HG03064 (cell line): ENCODE results near the gene SLC26A1.

ENCODE experiments used
- ATAC-seq: cut with Tn5 transposase; IDR thresholded peaks from one replicate; pipeline ENCODE4 v1.9.1; 2021; ENCODE audit warnings: low read depth; ENCODE audit not compliant: unreplicated experiment

Gene SLC26A1

DNA sequence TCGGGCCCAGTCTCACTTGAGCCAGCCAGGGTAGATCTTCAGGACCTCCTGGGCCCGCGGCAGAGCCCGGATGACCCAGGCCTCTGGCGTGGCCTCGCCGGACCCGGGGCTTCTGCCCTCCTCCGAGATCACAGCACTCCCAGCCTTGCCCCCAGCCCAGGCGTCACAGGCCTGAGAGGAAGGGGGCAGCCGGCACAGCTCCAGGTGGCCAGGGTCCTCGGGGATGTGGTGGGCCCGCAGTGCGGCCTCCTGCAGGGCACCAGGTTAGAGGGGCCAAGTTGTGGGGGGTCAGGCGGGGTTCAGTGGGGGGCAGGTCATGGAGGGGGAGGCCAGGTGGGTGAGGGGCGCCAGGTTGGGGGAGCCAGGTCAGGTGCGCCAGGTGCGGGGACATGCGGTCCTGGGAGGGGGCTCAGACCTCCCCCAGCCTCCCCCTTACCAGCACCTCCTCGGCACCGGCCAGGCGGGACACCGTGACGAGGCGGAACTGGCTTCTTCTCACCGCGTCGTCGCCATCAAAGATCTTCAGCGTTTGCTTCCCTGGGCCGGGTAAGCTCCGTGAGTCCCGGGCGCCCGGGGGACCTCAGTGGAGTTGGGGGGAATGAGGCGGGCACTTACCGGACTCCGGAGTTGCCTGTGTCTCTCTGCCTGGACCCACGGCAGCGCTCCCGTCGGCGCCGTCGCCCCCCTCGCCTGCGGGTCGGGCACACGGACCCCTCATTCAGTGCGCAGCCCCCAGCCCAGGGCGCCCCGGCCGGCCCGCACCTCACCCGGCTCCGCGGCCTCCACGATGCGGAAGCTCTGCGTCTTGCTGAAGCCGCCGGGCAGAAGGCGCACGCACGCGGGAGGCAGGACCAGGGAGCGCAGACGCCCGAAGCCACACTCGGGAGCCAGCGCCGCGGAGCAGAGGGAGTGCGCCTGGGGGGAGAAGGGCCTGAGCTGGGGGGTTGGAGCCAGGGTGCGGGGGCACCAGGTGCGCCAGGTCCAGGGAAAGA, 25.8 kb downstream of the SLC26A1 start:
- no peak for ATAC-seq

DNA sequence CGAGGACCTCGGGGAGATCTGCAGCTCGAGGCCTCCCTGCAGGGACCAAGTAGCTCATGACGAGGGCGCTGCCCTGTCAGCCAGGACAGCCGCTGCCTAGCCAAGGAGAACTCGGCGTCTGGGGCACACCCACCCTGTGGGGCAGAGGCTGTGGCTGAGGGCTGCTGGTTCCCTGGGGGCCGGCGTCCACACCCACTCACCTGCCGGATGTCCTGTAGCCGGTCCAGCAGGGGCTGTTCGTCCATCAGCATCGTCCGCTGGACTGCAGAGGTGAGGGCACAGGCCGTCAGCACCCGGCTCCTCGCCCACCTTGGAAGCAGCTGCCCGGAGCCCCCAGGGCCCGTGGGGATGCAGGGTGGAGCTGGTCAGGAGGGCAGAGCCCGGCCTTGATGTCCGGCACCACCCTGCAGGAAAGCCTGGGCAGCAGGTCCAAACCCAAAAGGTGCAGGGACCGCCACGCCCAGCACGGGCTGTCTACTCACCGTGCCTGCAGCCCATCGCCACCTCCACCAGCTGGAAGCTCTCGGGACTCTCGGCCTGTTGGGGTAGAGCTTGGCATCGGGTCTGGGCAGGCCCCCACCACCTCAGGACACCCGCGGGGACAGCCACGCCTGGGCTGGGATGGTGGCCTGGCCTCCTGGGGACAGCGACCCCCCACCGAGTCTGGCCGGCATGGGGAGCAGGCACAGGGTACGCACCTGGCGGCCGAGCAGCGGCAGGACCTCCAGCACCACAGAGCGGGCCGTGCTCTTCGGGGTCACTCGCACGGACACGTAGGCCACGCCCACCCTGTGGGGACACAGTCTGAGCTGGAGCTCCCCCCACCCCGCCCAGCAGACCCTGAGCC, 26.7 kb downstream of the SLC26A1 start:
- ATAC-seq, result no peak

DNA sequence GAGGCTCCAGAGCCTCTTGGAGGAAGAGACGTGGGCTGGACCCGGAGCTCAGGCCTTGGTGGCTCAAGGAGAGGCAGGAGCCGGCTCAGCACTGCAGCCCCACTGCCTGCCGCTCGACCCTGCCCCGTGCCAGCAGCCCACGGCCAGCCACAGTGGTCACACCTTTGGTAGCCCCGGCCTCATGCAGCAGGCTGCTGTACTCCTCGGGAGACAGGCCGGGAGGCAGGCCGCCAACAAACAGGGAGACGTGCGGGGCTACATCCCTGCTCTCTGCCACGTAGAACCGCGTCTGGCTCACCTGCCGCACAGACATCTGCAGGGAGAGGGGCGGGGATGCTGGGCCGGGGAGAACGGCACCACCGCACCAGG, 27.5 kb downstream of the SLC26A1 start:
- no peak for ATAC-seq

DNA sequence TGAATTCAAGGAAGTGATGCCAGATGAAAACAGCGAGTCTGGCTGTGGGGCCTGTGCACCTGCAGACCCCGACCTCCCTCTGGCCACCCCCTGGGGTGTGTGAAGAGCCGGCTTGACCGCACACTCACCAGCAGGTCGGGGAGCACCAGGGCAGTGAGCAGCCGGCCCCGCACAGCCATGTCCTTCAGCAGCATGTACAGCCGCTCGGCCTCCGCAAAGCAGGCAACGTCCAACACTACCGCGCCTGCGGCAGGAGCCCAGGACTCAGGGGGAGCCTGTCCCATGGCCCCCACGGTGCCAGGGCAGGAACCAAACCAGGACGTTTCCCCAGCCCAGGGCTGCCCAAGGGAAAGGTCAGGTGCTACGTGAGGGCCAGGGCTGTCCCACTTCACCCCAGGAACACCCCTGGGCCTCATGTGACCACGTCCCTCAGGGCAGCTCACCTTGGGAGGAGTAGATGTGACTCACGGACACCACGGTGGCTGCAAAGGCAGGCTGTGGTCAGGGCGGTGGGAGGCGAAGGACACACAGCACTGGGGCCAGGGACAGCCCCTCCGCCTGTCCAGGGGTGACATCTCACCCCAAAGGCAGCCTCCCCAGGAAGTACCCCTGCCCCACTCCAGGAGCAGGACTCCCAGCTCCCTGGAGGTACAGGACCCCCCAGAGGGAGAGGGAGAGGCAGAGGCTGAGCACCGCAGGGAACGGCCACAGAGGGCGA, 28.0 kb downstream of the SLC26A1 start:
- ATAC-seq, result no peak

DNA sequence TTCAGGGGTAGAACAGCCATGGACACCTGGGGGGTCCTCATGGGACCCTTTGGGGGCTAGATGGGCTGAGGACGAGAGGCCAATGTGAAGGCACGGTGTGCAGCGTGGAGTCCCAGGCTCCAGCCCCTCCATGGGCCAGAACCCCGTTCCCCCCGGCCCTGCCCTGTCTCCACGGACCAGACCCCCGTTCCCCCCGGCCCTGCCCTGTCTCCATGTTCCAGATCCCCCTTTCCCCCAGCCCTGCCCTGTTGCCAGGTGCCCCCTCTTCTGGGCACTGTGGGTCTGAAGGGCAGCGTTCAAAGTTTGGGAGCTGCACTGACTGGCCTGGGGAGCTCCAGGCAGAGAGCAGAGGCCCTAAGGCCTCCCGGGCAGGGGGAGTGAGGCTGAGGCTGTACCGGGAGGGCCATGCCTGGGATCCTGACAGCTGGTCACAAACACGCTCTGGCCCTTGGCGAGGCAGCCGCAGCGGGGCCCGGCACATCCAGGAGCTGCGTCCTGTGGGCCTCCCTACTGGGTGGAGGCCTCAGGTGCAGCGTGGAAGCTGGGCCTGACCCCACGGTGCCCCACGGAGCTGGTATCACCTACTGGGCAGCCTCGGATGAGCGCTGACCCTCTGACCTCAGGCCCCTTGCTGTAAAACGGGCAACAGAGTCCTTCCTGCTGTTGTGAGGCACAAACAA, 28.7 kb downstream of the SLC26A1 start:
- no peak for ATAC-seq

DNA sequence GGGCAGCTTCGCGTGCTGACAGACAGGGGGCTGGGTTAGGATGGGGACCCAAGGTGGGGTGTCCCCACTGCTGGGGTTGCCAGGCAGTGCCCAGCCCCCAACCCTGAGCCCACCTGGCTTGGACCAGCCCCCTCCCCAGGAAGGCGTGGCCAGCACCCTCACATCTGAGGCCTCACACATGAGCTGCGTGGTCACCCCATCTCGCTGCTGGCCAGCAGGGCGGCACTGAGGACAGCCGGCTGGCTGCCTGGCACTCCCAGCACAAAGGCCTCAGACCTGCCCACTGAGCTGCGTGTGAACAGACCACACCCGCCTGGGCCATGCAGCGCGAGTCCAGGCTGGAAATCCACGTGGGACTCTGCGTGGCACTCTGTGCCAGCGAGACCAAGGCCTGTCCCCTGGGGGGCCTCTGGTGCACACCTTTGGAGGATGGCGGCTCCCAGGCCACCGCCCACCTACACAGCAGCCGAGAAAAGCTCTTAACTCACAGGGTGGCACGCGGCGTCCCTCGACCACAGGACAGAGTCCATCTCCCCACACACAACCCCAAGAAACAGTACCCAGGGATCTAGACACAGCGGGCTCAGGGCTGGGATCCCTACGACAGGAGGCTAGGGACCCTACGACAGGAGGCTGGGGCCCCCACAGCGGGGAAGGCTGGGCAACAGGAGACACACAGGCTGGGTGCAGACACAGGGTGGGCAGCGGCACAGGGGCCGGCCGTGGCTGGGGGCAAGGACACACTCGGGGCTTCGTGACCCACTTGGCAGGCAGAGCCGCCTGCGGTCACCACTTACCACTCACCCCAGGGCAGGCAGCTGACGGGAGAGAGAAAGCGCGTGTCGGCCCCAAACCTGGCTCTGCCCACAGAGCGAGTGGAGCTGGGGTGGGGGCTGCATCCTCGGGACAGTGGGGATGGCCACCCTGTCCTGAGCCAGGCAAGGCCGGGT, 29.7 kb downstream of the SLC26A1 start:
- ATAC-seq, result no peak

DNA sequence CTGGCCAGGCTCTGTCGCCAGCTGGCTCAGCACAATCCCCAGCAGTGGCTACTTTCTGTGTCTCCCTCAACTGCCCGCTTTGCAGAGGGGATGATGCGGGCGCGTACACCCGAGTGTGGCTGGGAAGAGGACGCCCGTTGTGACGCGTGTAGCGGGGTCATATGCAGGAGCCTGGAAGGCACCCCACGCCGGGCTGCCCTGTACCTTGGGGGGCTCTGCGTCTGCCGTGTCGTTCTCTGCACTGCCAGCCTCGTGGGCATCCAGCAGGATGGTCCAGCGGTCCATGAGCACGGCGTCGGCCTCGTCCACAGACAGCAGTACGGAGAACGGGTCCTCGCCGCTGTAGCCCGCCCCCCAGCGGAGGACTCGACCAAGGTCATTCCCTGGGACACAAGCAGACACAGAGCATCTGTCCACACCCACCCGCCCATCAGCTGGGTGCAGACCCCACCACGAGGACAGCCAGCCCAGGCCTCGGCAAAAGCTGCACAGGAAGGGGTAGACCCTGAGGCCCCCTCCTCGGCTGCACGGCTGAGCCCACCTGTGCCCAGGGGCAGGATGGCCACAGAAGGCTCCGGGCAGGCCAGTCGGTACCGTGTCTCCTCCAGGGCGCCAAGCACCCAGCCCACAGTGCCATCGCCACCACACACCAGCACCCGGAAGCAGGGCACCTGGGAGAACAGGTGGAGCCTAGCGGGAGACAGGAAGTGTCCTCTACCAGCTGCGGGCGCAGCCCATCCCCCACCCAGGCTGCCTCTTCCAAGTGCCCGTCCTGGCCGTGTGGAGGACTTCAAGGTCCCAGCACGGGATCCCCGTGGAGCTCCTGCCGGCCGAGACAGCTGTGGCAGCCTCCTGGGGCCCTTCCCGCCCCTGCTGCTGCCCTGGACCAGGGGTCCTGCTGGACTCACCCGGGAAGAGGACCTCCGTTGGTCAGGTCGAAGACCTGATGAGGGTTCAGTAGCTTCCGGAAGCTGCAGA, 30.7 kb downstream of the SLC26A1 start:
- no peak for ATAC-seq

DNA sequence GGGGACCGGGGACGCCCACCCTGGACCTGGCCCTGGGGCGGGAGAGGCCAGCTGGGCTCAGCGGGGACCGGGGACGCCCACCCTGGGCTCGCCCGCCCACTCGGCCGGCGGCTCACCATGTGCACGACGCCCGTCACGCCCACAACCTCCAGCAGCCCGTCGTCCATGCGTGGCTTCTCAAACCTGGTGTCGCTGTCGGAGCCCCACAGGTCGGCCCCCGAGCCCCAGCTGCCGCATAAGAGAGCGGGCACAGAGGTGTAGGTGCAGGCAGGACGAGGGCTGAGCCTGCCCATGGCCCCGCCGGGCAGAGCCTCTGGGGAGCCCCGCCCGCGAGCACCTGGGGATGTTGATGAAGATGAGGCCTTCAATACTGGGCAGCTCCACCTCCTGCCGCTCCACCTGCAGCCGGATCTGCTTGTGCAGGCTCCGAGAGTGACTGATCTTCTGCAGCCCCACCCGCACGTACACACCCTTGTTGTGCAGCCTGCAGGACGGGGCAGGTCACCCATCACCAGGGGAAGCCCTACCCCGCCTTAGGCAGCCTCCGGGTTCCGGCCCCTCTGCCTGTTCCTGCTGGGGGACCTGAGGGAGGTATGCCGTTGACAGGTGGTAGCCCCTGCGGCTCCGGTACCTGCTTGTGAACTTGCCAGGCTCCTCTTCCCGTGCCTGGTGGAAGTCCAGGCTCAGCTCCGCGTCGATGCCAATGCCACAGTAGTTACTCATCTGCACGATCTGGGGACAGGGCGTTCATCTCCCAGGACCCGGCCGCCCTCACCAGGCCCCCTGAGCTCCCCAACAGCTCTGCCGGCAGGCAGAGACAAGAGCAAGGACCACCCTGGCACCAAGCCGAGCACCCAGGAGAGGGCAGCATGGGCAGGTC, 31.6 kb downstream of the SLC26A1 start:
- no peak for ATAC-seq

DNA sequence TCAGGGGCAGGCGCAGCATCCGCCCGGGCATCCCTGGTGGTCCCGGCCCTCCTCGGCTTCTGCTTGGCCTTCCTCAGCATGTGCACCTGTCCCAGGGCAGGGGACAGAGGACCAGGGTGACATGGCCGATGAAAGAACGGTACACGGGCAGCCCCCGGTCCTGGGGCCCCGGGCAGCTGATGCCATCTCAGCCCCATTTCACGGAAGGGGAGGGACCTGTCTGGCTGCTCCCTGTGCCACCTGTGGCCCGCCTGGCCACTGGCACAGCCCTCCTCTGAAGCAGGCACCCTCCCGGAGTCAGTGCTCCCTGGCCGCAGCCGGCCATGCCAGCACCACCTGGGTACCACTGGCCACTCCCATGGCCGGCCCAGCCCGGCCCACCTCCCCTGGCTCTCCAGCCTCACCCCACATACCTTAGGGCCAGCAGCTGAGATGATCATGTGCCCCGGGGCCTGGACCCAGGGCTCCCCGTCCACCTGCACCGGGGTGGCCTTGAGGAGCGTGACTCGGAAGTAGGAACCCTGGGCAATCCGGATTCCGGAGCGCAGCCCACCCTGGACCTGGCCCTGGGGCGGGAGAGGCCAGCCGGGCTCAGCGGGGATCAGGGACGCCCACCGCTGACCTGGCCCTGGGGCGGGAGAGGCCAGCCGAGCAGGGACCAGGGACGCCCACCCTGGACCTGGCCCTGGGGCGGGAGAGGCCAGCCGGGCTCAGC, 32.4 kb downstream of the SLC26A1 start:
- no peak for ATAC-seq

DNA sequence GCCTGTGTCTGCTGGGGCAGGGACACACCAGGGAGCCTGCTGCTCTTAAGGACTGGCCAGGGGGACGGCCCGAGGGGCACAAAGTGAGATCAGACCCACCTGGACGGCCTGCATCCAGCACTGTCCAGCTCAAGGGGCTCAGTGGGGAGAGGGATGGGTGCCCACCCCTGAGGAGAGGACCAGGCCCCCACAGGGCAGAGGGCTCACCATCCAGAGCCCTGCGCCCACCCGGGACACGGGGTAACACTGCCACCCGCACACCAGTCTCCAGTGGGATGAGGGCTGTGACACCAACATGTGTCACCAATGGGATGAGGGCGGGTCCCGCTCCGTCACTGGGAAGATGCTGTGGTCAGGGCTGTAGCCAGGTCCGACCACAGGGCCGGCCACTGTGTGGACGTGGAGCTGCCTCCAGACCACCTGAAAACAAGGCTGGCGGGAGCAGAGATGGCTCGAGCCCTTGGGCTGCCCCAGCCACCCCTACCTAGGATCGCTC, 33.0 kb downstream of the SLC26A1 start:
- no peak for ATAC-seq

DNA sequence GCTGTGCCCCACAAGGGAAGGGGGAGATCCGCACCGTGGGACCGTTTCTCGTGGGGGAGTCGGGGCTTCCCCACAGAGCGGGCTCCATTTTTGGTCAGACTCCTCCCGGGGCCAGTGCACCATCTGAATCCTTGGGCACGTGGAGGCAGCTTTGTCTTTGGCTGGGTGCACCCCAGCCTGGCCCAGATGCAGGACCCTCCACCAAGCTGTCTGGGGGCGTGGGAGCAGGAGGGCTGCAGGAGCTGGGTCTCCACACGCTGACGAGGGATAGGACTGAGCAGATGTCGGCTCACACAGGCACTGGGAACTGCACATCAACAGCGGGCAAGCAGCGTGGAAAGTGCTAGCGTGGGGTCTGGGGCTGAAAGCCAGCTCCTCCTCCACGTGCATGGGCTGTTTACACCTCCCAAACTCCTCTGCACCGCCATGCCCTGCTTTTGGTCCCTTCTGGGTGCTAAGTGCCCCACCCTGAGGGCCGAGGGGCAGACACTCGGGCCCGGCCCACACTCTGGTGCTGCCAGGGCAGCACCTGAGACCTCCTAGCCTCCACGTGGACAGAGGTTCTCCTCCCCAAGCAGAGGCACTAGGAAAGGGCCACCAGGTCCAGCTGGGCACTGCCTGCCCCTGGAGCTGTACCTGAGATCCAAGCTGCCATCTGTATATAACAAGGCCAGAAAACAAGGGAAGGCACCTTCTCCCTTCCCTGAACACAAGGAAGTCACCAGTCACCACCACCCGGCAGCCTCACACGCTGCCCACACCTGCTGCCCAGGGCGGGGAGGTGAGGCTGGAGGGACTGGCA, 33.7 kb downstream of the SLC26A1 start:
- ATAC-seq, result no peak

DNA sequence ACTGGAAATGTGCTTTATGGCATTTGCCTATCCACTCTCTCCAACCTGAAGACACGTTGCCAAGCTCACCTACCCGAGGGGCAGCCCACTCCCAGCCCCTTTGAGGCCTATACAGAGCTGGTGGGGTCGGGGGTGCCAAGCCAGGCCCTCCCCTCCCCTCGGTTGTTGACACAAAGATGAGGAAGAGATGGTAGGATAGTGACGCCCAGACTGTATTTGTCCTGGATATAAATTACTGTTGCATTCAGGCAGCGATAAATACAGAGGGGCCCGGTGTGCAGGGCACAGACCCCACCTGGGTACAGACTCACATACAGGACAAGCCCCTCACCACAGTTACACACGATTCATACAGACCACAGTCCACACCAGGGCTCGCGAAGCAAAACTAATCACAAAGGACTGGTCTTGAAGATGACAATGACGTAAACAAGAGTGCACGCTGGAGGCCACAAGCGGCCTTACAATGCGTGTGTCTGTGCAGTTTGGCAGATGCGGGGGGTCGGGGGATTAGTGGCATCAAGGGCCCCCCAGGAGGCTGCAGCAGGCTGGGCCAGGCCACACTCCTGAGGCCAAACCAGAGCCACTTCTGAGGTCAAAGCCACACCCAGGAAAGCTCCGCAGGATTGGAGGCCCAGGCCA, 34.4 kb downstream of the SLC26A1 start:
- no peak for ATAC-seq

DNA sequence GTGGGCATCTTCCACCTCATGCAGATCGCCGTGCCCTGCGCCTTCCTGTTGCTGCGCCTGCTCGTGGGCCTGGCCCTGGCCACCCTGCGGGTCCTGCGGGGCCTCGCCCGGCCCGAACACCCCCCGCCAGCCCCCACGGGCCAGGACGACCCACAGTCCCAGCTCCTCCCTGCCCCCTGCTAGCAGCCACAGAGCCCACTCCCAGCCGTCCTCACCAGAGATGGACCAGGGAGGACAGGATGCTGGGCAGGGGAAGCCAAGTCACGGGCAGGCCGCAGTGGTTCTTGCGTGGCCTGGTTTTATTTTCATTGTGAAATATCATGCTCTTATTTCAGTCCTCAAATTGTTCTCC, 34.9 kb downstream of the SLC26A1 start:
- no peak for ATAC-seq

DNA sequence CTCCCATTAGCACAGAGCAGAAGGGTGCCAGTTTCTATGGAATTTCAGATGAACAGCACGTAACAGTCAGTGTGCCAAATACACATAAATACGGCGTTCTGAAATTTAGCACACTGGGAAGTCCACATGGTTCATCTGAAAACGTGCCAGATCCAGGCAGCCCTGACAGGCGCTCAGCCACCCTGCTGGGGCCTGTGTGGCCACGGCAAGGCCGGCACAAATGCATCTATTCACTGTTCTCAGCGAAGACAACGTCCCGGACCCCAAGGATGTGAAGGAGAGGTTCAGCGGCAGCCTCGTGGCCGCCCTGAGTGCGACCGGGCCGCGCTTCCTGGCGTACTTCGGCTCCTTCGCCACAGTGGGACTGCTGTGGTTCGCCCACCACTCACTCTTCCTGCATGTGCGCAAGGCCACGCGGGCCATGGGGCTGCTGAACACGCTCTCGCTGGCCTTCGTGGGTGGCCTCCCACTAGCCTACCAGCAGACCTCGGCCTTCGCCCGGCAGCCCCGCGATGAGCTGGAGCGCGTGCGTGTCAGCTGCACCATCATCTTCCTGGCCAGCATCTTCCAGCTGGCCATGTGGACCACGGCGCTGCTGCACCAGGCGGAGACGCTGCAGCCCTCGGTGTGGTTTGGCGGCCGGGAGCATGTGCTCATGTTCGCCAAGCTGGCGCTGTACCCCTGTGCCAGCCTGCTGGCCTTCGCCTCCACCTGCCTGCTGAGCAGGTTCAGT, 35.5 kb downstream of the SLC26A1 start:
- ATAC-seq, result no peak

DNA sequence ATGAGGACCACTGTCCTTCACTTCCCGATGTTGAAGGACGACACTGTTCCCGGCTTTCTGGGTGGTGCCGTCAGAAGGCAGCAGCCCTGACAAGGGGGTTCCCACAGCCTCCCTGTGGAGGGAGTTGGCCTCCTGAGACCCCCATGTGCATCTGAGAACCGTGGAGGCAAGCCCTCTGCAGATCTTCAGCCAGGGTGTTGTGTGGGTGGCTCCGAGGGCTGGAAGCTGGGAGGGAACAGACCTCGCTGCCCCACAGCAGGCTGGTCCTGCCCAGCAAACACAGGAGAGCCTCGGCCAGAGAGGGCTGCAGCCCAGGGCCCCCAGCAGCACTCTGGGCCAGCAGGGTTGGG, 36.0 kb downstream of the SLC26A1 start:
- ATAC-seq, result no peak
